Mucosa of stomach (tissue), 1 donor: Measurements from ENCODE around the gene CITED4.
A peak's percentile ranks its signal among the peaks of the same experiment; 100 is the strongest.

Experiments
- H3K27me3 ChIP-seq: one replicate; pipeline ENCODE4 v1.7.0; 2013; ENCODE audit warnings: mild to moderate bottlenecking, low read length; ENCODE audit not compliant: control insufficient read depth, insufficient read depth
- H3K36me3 ChIP-seq: one replicate; pipeline ENCODE4 v1.7.0; 2013; ENCODE audit warnings: low read length; ENCODE audit not compliant: control insufficient read depth, insufficient read depth
- H3K4me1 ChIP-seq: one replicate; pipeline ENCODE4 v1.7.0; 2013; ENCODE audit warnings: mild to moderate bottlenecking, low read length; ENCODE audit not compliant: control insufficient read depth, insufficient read depth
- H3K4me3 ChIP-seq: one replicate; pipeline ENCODE4 v1.7.0; 2013; ENCODE audit warnings: low read length
- H3K9ac ChIP-seq: one replicate; pipeline ENCODE4 v1.7.0; 2013; ENCODE audit warnings: mild to moderate bottlenecking, low read length, moderate library complexity
- H3K9me3 ChIP-seq: one replicate; pipeline ENCODE4 v1.7.0; 2013; ENCODE audit warnings: mild to moderate bottlenecking, low read length, moderate library complexity; ENCODE audit not compliant: control insufficient read depth
- donor health status: Pancreatic carcinoma.

Gene CITED4

GRCh38 chr1:40880813-40881549, 18.8 kb upstream of the CITED4 start:
- Histone ChIP-seq H3K9ac (no peak overlapping the region), H3K9me3 (no peaks in the 10 kb centered on the region), H3K4me3 (no peak overlapping the region), H3K36me3 (no peaks in the 10 kb centered on the region), H3K4me1 (peaks cover 6% of the 10 kb centered on the region), H3K27me3 (peaks cover 14% of the 10 kb centered on the region)

DNA sequence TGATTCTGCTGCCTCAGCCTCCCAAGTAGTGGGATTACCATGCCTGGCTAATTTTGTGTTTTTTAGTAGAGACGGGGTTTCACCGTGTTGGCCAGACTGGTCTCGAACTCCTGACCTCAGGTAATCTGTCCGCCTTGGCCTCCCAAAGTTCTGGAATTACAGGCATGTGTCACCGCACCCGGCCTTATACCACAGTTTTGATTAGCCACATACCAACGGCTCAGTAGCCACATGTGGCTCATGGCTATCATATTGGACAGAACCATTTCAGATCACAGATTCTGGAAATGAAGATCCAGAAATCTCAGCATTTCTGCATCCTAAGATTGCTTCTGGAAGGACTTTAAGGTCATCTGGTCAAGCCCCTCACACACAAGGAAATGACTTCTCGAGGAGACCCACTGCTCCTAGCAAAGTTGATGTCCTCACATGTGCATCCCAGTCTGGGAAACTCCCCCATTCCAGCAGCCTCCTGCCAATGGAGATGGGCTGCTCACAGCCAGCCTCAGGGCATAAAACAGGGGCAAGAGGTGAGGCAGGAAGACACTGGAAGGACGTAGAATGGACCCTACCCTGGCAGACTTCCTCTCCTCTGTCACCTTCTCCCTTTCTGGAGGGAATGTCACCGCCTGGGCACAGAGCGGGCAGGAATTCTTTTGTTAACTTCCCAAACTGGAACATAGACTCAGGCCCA, 17.5 kb upstream of the CITED4 start:
- Histone ChIP-seq H3K4me1 (peaks cover 6% of the 10 kb centered on the region), H3K36me3 (no peaks in the 10 kb centered on the region), H3K9me3 (no peaks in the 10 kb centered on the region), H3K4me3 (no peak overlapping the region), H3K9ac (no peak overlapping the region), H3K27me3 (peaks cover 11% of the 10 kb centered on the region)

DNA sequence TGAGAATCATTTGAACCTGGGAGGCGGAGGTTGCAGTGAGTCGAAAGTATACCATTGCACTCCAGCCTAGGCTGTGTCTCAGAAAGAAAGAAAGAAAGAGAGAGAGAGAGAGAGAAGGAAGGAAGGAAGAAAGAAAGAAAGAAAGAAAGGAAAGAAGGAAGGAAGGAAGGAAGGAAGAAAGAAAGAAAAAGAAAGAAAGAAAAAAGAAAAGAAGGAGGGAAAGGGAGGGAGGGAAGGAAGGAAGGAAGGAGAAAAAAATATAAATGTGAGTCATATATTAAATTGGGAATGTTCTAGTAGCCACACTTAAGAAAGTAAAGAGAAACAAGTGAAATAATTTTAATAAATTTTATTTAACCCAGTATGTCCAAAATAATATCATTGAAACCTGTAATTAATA, 16.7 kb upstream of the CITED4 start:
- H3K4me1 ChIP-seq, result peaks cover 6% of the 10 kb centered on the region

GRCh38 chr1:40877698-40878097, 15.5 kb upstream of the CITED4 start:
- no peaks in the 10 kb centered on the region for H3K36me3 ChIP-seq
- no peak overlapping the region for H3K9ac ChIP-seq
- H3K4me3 ChIP-seq, result no peak overlapping the region

More for the DNA sequence above, 16.7 kb upstream of the CITED4 start:
- Histone ChIP-seq H3K9me3 (no peaks in the 10 kb centered on the region), H3K36me3 (no peaks in the 10 kb centered on the region), H3K27me3 (peaks cover 4% of the 10 kb centered on the region), H3K9ac (no peak overlapping the region), H3K4me3 (no peak overlapping the region)

DNA sequence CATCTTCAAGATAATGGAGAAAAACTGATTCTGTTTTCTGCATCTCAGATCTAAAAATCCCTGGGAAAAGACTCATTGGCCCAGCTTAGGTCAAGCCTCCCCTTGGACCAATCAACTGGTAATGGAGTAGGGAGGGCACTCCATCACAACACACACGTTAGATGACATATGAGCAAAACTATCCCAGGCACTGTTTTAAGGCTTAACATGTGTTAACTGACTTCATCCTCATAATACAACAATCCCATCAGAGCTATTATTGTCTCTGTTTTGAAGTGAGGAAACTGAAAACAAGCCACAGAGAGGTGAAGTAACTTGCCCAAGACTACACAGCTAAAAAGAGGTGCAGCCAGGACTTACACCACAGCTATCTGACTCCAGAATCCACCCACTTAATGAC, 14.7 kb upstream of the CITED4 start:
- Histone ChIP-seq H3K9me3 (no peaks in the 10 kb centered on the region), H3K4me1 (peaks cover 6% of the 10 kb centered on the region), H3K4me3 (no peak overlapping the region), H3K36me3 (no peaks in the 10 kb centered on the region), H3K9ac (no peak overlapping the region), H3K27me3 (peaks cover 3% of the 10 kb centered on the region)

More at GRCh38 chr1:40877698-40878097, 15.5 kb upstream of the CITED4 start:
- peaks cover 6% of the 10 kb centered on the region for H3K4me1 ChIP-seq
- H3K27me3 ChIP-seq, result peaks cover 3% of the 10 kb centered on the region
- no peaks in the 10 kb centered on the region for H3K9me3 ChIP-seq

GRCh38 chr1:40876436-40876761, 14.2 kb upstream of the CITED4 start:
- Histone ChIP-seq H3K4me1 (peaks cover 6% of the 10 kb centered on the region), H3K9me3 (no peaks in the 10 kb centered on the region), H3K9ac (no peak overlapping the region), H3K36me3 (no peaks in the 10 kb centered on the region), H3K27me3 (peaks cover 3% of the 10 kb centered on the region), H3K4me3 (no peak overlapping the region)

- H3K36me3 ChIP-seq, result no peaks in the 10 kb centered on the region
- H3K9ac ChIP-seq, result no peak overlapping the region
- H3K27me3 ChIP-seq, result peaks cover 3% of the 10 kb centered on the region
- no peaks in the 10 kb centered on the region for H3K9me3 ChIP-seq
- no peak overlapping the region for H3K4me3 ChIP-seq
- peaks cover 9% of the 10 kb centered on the region for H3K4me1 ChIP-seq
Observed at GRCh38 chr1:40873863-40874472, 11.8 kb upstream of the CITED4 start.

DNA sequence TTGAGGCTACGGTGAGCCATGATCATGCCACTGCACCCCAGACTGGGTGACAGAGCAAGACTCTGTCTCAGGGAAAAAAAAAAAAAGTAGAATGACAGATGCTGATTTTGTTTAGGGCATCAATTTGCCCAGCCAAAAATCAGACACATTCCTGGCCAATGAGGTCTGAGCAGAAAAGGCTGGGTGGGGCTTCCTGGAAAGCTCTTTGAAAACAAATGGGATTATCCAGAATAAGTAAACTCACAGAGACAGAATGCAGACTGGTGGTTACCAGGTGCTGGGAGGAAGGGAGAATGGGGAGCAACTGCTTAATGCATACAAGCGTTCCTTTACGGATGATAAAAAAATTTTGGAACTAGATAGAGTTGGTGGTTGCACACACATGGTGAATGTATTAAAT, 10.1 kb upstream of the CITED4 start:
- no peaks in the 10 kb centered on the region for H3K36me3 ChIP-seq
- no peaks in the 10 kb centered on the region for H3K9me3 ChIP-seq
- H3K27me3 ChIP-seq, result peaks cover 3% of the 10 kb centered on the region
- H3K4me1 ChIP-seq, result peaks cover 10% of the 10 kb centered on the region
- no peak overlapping the region for H3K9ac ChIP-seq
- H3K4me3 ChIP-seq, result no peak overlapping the region

- peaks cover 10% of the 10 kb centered on the region for H3K4me1 ChIP-seq
- peaks cover 3% of the 10 kb centered on the region for H3K27me3 ChIP-seq
- no peak overlapping the region for H3K9ac ChIP-seq
- no peaks in the 10 kb centered on the region for H3K9me3 ChIP-seq
- H3K4me3 ChIP-seq, result no peak overlapping the region
- H3K36me3 ChIP-seq, result no peaks in the 10 kb centered on the region
Observed at GRCh38 chr1:40870135-40870728, 8.1 kb upstream of the CITED4 start.

GRCh38 chr1:40868051-40868723, 6.0 kb upstream of the CITED4 start:
- Histone ChIP-seq H3K4me1 (peaks cover 26% of the 10 kb centered on the region), H3K9me3 (no peaks in the 10 kb centered on the region)

GRCh38 chr1:40861224-40862003, 749 bp downstream of the CITED4 start:
- Histone ChIP-seq H3K4me1 (peaks cover 32% of the 10 kb centered on the region), H3K4me3 (no peak overlapping the region), H3K9me3 (no peaks in the 10 kb centered on the region), H3K9ac (peak overlapping the region; percentile 69), H3K36me3 (no peaks in the 10 kb centered on the region), H3K27me3 (peaks cover 15% of the 10 kb centered on the region)

More at GRCh38 chr1:40868051-40868723, 6.0 kb upstream of the CITED4 start:
- Histone ChIP-seq H3K9ac (no peak overlapping the region), H3K4me3 (no peak overlapping the region), H3K27me3 (no peaks in the 10 kb centered on the region), H3K36me3 (no peaks in the 10 kb centered on the region)
